Right ventricle myocardium superior (tissue), 1 donor: ENCODE results near the gene ERMARD. TPM values are rescaled to one million over a fixed set of nuclear protein-coding genes. Genes with fewer than 3 reads are reported as not detected.

Experiments used
- ATAC-seq: fragments of 200-7000 bp; cut with Tn5 transposase; one replicate; pipeline ENCODE4 v1.9.1; 2020; ENCODE audit warnings: mild to moderate bottlenecking; ENCODE audit not compliant: poor library complexity
- DNase-seq: peaks from one replicate; pipeline ENCODE4 v3.0.0-alpha.2; 2020
- intact Hi-C: fragments of 100-400 bp; cut with DNase I; formaldehyde crosslinking; loops from one replicate; pipeline ENCODE4 v1.11.2; 2022
- total RNA-seq: library from RNA; stranded (reverse); fragmentation: NEBNext Ultra II Directional; extraction: Animal tissue kit (Norgen Biotek cat#: 25700); gene quantifications from one replicate; pipeline ENCODE4 v1.2.1, GENCODE V29; 2021
- donor health status: DM: no; HTN: yes; CAD: no; lungs with severe emphysema.

Gene ERMARD
- total RNA-seq, 1 donor from 2014 or later: 6.9 TPM

- intact Hi-C loops: no loop called here
- no peak for ATAC-seq
- DNase-seq: no peak
Observed at GRCh38 chr6:169778646-169779045, 27.2 kb downstream of the ERMARD start.

- ATAC-seq (no peak), DNase-seq (no peak)
- intact Hi-C loops: no loop called here
Observed at GRCh38 chr6:169779092-169779815, 27.8 kb downstream of the ERMARD start.

DNA sequence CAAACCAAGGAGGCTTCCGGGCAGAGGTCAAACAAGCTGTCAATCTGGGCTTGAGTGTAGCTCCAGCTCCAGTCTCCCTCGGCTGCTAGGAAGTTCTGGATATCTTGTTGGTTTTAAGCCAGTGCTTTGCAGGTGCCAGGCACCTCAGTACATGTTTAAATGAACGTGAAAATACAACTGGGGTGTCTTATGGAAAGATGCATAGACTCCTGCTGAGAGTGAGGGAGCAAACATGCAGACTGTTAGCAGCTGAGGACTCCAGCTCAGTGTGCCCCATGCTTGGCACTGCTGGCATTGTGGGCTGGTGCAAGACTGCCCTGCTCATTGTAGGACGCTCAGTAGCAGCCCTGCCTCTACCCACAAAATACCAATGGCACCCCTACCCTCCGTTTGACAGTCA lies 28.5 kb downstream of the ERMARD start:
- DNase-seq (no peak), ATAC-seq (no peak)
- intact Hi-C loops: no loop called here

- no peak for ATAC-seq
- intact Hi-C loops: no loop called here
- no peak for DNase-seq
Observed at GRCh38 chr6:169780571-169781091, 29.2 kb downstream of the ERMARD start.

GRCh38 chr6:169782966-169783365 lies 31.5 kb downstream of the ERMARD start:
- intact Hi-C loops: no loop called here
- no peak for DNase-seq
- ATAC-seq: no peak

DNA sequence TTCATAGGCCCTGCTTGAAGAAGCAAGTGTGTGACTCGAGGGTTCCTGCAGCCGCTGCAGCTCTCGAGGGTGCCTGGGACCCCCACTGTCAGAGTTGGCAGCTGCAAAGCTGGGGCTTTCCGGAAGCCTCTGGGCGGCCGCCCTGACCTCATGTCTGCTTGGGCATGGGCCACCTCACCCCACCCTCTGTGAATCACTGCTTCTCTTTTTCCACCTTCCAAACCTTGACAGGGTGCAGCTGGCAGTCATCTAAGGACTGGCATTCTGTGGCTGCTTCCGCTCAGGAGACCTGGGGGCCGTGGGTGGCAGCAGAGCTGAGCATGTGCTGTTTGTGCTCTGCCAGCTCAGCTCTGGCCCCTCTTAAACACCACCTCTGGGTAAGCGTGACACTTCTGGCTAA lies 32.0 kb downstream of the ERMARD start:
- intact Hi-C loops: no loop called here
- DNase-seq (no peak), ATAC-seq (no peak)

GRCh38 chr6:169783971-169784820 lies 32.8 kb downstream of the ERMARD start:
- no peak for ATAC-seq
- intact Hi-C loops: no loop called here
- DNase-seq: no peak

GRCh38 chr6:169784821-169785340 lies 33.5 kb downstream of the ERMARD start:
- intact Hi-C loops: loop anchor here (5.0 kb wide), 1 partner anchor 747 kb away; no protein-coding TSS in a partner anchor
- DNase-seq: no peak
- no peak for ATAC-seq

DNA sequence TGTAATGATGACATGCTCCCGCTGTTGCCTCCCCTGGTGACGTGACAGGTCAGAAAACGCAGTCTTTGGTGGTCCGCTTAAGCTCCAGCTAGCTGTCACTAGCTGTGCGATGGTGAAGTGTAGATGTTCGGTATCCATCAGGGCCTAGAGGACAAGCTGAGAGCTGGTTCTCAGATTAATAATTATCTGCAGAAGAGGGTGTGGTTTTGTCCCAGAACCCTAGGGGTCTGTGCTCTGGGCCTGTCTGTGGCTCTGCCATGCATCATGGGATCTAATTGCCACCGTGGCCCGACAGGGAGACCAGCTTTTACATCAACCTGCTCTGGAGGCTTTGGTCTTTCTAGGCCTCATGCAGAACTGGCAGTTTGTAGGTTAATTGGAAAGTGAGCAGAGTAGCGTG lies 34.1 kb downstream of the ERMARD start:
- DNase-seq (no peak), ATAC-seq (no peak)
- intact Hi-C loops: loop anchor here (5.0 kb wide), 1 partner anchor 747 kb away; no protein-coding TSS in a partner anchor

DNA sequence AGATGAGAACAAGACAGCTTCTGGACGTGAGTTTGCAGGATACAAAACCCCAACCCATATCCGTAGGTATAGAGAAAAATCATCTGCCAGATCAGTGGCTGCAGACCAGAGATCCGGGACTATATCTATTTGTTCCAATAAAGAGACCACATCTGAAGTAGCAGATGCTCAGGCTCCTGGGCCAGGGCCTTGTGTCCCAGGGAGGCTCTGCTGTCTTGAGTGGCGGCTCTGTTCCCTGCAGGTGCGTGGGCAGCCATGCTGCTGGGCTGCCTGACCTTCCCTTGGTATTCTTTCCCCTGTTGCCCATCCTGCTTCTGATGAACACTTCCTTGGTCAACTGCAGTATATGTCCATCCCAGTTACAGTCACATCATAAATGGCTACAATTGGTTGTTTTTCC lies 34.9 kb downstream of the ERMARD start:
- DNase-seq: no peak
- no peak for ATAC-seq
- intact Hi-C loops: loop anchor here (5.0 kb wide), 1 partner anchor 746 kb away; no protein-coding TSS in a partner anchor

GRCh38 chr6:169787797-169788196 lies 36.4 kb downstream of the ERMARD start:
- no peak for ATAC-seq
- intact Hi-C loops: loop anchor here (5.0 kb wide), 1 partner anchor 745 kb away; no protein-coding TSS in a partner anchor
- no peak for DNase-seq

- ATAC-seq (no peak), DNase-seq (no peak)
- intact Hi-C loops: loop anchor here (5.0 kb wide), 1 partner anchor 744 kb away; no protein-coding TSS in a partner anchor
Observed at GRCh38 chr6:169788809-169789145, 37.4 kb downstream of the ERMARD start.

- DNase-seq (no peak), ATAC-seq (no peak)
- intact Hi-C loops: loop anchor here (5.0 kb wide), 1 partner anchor 743 kb away; no protein-coding TSS in a partner anchor
Observed at GRCh38 chr6:169789146-169789943, 37.9 kb downstream of the ERMARD start.

DNA sequence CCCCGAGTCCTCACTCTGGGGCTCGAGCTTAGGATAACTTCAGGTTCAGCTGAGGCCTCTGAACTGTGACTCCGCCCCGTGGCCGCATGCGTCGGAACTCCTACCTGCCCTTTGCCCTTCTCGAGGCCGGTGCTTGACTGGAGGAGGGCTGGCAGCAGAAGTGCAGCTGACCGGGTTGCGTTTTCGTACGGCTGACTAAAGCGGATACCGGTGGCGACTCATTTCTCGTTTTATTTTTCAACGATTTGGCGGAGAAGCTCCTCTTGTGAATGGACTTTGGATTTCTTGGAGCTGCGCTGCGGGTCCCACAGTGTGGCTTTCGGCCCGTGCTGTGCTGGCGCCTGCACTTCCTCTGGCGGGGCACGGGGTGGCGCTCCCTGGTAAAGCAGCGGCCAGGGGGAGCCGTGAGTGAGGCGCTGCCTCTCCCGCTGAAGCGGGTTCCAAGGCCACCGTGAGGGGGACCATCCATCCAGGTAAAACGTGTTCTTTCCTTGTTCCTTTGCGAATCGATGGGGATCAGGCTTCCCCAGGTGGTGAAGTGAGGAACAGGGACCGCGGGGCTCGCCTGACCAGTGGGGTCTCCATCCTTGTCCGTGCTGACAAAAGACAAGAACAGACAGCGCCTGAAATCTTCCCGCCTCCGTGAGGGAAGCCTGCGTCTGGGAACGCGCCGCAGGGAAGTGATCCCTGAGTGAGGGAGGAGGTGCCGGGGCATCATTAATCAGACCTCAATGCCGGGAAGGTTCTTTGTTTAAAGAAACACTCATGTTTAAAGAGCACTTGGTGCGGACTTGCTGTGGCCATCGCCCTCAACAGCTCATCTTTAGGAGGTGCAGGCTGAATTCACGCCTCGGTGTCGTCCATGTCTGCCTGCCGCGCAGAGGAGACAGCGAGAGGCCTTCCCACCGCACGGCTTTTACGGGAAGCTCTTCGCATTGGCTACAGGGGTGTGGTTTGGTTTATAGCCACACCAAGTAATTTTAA lies 38.8 kb downstream of the ERMARD start:
- intact Hi-C loops: loop anchor here (5.0 kb wide), 1 partner anchor 742 kb away; no protein-coding TSS in a partner anchor
- ATAC-seq (peak; percentile 98), DNase-seq (peak; percentile 79)

- intact Hi-C loops: no loop called here
- ATAC-seq (no peak), DNase-seq (no peak)
Observed at GRCh38 chr6:169791721-169792131, 40.3 kb downstream of the ERMARD start.

- ATAC-seq: no peak
- intact Hi-C loops: no loop called here
- DNase-seq: no peak
Observed at GRCh38 chr6:169792306-169793015, 41.0 kb downstream of the ERMARD start.

DNA sequence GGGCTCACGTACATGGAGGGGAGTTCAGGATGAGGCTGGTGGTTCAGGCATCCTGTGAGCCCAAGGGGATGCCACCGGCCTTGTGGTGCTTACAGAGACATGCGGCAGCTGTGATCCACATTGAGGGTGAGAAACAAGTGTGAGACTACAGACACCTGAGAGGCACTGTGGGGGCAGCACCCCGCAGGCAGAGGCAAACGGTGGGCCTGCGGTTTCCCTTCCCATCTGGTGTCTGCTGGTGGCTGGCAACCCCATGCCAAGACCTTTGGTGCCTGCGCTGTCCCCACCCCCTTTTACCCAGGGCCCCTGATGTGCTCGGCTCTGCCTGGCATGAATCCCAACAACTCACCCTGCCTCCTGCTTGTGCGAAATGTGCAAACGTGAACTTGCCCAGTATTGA lies 42.0 kb downstream of the ERMARD start:
- ATAC-seq: no peak
- intact Hi-C loops: no loop called here
- no peak for DNase-seq
